ENCODE data around the gene JPH3.

The JPH3 gene

DNA sequence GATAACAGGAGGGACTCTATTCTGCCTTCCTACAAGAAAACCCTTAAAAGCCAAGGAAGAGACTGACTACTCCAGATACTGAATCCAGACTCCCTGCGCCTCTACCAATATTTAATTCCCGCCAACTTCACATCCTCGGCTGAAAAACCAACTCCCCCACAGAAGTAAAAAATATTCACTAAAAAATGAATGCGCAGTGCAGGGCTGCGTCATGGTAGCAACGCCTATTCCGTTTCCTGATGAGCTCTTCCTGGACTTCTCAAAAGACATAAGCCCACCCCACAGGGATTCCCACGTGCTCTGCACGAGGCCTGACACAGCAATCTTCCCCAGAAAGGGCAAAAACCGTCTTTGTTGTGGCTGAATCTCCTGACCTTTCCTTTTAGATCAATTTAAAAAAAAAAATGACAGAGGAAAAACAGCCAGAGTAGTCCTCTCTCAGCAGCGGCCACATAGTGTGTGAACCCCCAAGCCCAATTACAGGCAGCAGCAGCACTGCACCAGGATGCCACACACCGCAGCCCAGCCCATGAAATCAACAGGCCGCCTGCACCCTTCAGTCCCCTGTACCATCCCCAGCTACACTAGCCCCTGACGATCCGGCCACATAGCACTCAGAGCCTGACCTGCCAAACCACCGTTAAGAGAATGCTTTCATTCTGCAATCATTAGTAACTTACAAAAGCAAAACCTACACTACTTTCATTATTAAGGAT is 139.6 kb downstream of the JPH3 start:
- no peak for DNase-seq (ENCODE audit: low read depth)

DNA sequence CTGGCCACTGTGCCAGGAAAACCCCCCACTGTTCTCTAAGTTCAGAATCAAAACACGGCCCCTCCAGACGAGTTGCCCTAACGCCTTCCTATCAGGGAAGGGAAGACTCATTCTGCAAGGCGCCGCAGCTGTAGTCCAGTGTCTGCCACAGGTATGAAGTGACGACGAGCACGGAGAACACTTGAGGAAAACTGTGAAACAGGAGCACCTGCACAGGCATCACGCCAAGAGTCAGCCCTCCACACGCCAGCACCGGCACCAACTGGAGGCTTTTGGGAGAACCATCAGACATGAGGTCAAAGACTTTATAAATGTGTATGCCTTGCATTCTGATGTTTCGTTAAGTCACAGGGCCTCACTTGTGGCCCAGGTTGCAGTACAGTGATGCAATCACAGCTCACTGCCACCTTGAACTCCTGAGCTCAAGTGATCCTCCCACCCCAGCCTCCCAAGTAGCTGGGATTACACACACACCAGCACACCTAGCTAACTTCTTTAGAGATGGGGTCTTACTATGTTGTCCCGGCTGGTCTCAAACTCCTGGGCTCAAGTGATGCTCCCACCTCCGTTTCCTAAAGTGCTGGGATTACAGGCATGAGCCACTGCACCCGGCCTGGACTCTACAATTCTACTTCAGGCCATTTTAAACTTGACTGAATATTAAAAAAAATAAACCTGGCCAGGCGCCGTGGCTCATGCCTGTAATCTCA is 140.6 kb downstream of the JPH3 start:
- DNase-seq (ENCODE audit: low read depth): no peak

DNA sequence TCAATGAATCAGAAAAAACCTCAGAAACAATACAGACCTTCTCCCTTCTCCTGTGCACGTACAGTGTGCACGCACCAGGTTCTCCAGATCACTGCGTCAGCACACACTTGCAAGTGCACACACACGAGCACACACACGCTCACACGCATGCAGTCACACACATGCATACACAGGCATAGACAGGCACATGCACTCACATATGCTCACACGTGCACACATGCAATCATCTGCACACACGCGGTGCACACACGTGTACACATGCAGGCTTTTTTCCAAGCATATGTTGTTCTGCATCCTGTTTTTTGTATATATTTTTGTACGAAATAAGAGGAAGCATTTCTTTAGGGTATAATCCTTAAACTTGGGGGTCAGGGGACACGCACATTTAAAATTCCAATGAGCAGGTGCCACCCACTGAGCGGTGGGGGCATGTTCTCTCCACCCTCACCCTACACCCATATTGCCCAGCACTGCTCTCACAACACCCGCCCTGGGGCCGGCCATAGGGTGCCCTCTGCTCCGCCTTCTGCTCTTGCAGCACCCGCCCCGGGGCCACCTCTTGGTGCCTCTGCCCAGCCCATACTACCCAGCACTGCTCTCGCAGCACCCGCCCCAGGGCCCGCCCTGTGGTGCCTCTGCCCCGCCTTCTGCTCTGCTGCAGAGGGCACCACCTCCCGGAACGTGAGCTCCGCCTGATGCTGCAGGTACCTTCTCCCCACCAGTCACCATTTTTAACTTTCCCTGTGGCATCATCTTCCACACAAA is 142.6 kb downstream of the JPH3 start:
- no peak for DNase-seq (ENCODE audit: low read depth)

- DNase-seq (ENCODE audit: low read depth): no peak
Measured at GRCh38 chr16:87746178-87746577, 143.9 kb downstream of the JPH3 start.

Data from GM04503 (cell line).